Occipital lobe (tissue), 2 donors: ENCODE data around the gene CTSW. TPM values are rescaled to one million over a fixed set of nuclear protein-coding genes. Genes with fewer than 3 reads are reported as not detected.

ENCODE experiments used
- DNase-seq: peaks from one replicate; lab custom pipeline; 2025; lab: John Stamatoyannopoulos, UW
- total RNA-seq: library from RNA; depleted of rRNA; stranded (reverse); fragments of >200 nt; gene quantifications from one replicate; pipeline ENCODE4 v1.2.3, GENCODE V29; 2014

The CTSW gene
- total RNA-seq, 1 donor from 2014 or later, result not detected

DNA sequence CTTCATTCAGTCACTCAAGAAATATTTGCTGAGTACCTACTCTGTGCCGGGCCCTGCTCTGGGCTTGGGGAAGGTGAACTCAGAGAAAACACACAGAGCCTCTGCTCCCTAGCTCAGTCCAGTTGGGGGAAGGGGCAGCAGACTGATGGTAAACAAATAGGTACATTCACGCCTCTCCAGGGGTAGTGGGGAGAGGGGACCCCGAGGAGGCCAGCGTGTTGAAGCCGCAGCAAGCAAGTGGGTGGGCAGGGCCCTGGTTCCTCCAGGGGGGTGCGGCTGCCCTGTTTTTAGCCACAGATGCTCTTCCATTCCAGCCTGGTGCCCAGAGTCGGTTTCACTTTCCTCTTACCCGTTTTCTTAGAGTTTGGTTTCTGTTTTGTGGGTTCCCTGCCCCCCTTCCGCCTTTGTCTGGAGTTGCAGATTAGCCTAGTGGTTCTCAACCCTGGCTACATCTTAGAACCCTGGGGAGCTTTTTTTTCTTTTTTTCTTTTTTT, 48.3 kb downstream of the CTSW start:
- no peak for DNase-seq

DNA sequence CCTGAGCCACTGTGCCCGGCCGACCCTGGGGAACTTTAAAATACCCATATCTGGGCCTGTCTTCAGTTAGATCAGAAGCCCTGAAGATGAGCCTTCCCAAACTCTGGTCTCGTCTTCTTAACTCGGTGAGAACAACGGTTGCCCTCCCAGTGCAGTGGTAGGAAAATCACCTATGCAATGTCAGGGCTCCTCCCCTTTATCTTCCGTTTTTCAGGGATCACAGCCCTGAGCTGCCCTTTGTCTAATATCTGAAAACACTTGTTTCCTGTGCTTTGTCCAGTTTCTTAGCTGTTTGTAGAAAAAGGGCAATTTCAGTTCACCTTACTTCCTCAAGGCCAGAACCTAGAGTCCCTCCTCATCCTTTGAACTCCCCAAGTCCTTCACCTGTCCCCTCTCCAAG, 49.0 kb downstream of the CTSW start:
- no peak for DNase-seq

DNA sequence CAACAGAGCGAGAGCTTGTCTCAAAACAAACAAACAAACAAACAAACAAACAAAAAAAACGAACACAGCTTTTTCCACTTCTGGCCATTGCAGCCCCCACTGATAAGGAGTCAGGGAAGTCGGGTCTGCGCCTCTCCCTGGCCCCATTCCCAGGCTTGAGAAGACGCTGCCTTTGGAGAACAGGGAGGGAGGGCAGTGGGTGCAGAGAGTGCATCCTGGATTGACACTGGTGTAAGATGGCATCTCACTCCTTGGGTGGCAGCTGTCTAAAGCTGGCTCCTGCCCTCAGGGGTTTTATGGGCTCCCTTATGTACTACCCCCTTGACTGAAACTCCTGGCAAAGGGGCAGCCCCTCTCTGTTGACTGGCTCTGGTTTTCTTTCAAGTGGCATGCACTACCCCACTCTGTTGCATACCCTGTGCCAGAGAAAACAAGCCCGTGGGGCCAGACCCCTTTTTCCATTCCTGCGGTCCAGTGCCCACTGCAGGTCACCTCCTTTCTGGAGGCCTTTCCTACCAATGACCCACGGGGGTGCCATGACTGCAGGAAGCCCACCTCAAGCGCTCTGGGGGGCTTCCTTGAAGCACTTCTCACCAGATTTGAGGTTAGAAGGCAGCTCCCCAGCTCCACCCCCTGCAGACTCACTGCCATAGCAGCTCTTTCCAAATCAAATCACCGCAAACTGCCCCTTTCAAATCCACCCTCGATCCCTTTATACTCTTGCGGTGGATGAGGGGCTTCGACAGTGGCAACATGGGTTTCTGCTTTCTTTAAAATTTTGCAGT, 52.3 kb downstream of the CTSW start:
- DNase-seq, result no peak

DNA sequence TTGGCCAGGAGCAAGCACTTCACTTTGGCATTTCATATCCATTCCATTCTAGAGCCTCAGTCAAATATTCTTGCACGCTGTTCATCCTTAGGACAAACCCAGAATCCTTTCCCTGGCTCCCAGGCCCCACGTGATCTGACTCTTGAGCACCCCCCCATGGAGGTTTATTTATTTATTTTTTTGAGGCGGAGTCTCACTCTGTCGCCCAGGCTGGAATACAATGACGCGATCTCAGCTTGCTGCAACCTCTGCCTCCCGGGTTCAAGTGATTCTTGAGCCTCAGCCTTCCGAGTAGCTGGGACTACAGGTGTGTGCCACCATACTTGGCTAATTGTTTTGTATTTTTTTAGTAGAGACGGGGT, 52.9 kb downstream of the CTSW start:
- no peak for DNase-seq

Other genes starting within 250 kb of the CTSW start
- 3.7 TPM for gene SIPA1, start 241.7 kb upstream of the CTSW start, total RNA-seq
- 12.6 TPM for gene RELA, start 216.9 kb upstream of the CTSW start, total RNA-seq
- 43.8 TPM for gene KAT5, start 167.6 kb upstream of the CTSW start, total RNA-seq
- 9.4 TPM for gene RNASEH2C, start 159.0 kb upstream of the CTSW start, total RNA-seq
- gene AP5B1, start 98.9 kb upstream of the CTSW start, total RNA-seq, result 4.7 TPM
- gene OVOL1, start 92.8 kb upstream of the CTSW start, total RNA-seq, result not detected
- 7.3 TPM for gene SNX32, start 45.9 kb upstream of the CTSW start, total RNA-seq
- gene CFL1, start 21.7 kb upstream of the CTSW start, total RNA-seq, result 404 TPM
- 45.9 TPM for gene MUS81, start 19.4 kb upstream of the CTSW start, total RNA-seq
- 13.3 TPM for gene EFEMP2, start 7.0 kb upstream of the CTSW start, total RNA-seq
- gene FIBP, start 8.6 kb downstream of the CTSW start, total RNA-seq, result 107 TPM
- 14.0 TPM for gene CCDC85B, start 10.8 kb downstream of the CTSW start, total RNA-seq
- gene FOSL1, start 20.6 kb downstream of the CTSW start, total RNA-seq, result not detected
- gene C11orf68, start 39.2 kb downstream of the CTSW start, total RNA-seq, result 12.6 TPM
- 50.4 TPM for gene DRAP1, start 39.6 kb downstream of the CTSW start, total RNA-seq
- gene TSGA10IP, start 65.6 kb downstream of the CTSW start, total RNA-seq, result not detected
- gene SART1, start 81.9 kb downstream of the CTSW start, total RNA-seq, result 22.1 TPM
- gene EIF1AD, start 122.3 kb downstream of the CTSW start, total RNA-seq, result 20.7 TPM
- gene BANF1, start 122.7 kb downstream of the CTSW start, total RNA-seq, result 16.7 TPM
- not detected for gene CST6, start 132.2 kb downstream of the CTSW start, total RNA-seq
- not detected for gene CATSPER1, start 146.6 kb downstream of the CTSW start, total RNA-seq
- gene GAL3ST3, start 169.3 kb downstream of the CTSW start, total RNA-seq, result 14.0 TPM
- 88.6 TPM for gene SF3B2, start 172.5 kb downstream of the CTSW start, total RNA-seq
- 34.5 TPM for gene PACS1, start 190.4 kb downstream of the CTSW start, total RNA-seq